ENCODE data around the gene MTERF4. TPM values are rescaled to one million over a fixed set of nuclear protein-coding genes. Genes with fewer than 3 reads are reported as not detected.

MTERF4 gene
- total and polyA plus RNA-seq, 2 of the 8 experiments (the other 6 are each of a cell fraction or from before 2014, with no cell fraction given), result 25.9 to 28.5 TPM

DNA sequence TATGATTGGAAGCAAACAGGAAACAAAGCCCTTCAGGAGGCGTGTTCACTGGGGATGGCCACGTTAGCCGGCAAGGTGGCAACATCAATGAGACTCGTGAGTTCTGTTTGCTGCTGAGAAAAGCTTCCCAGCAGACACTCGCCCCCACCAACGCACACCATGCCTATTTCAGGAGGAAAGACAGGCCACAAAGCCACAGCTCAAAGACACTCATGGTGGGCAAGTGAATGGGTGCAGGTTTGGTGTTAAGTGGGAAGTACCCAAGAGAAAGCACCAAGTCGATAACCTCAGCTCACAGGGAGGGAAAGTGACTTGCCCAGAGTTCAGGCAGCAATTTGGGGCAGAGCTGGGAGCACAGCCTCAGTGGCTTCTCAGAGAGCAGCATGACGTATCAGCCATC, 10.5 kb upstream of the MTERF4 start:
- Histone ChIP-seq H2BK12ac (ENCODE audit: low read depth, low read length) (no peak overlapping the region), H2BK120ac (replicated peaks; ENCODE audit: low read depth, low read length) (no peak overlapping the region), H3K18ac (ENCODE audit: extremely low read depth, low read length) (no peak overlapping the region), H3K9ac (replicated peaks in 1 of 4; ENCODE audit: extremely low read depth in 1 of 4, low read depth in 3 of 4, low read length in 3 of 4) (no peak overlapping the region), H3K36me3 (ENCODE audit: control insufficient read depth in 2 of 4, insufficient read depth in 4 of 4, low read length in 3 of 4) (peaks cover 0 to 20% (median 6%) of the 10 kb centered on the region in 4 experiments; a peak in 4 of 8 replicates), H3K27me3 (replicated peaks in 1 of 4; ENCODE audit: control insufficient read depth in 3 of 4, extremely low read depth in 1 of 4, insufficient read depth in 3 of 4, low read length in 3 of 4) (no peaks in the 10 kb centered on the region), H2BK20ac (ENCODE audit: low read length) (no peak overlapping the region), H3K4me3 (ENCODE audit: extremely low read depth in 1 of 4, insufficient read depth in 2 of 4, low read depth in 3 of 4, low read length in 4 of 4) (no peak overlapping the region), H3K23me2 (ENCODE audit: low read depth, low read length) (no peaks in the 10 kb centered on the region; the same call in 1 of the 2 replicates), H2BK15ac (ENCODE audit: low read length) (no peak overlapping the region), H4K91ac (replicated peaks; ENCODE audit: insufficient read length, low read length) (no peak overlapping the region), H4K8ac (ENCODE audit: extremely low read depth, insufficient read depth, low read length) (no peak overlapping the region), H3K79me2 (ENCODE audit: control insufficient read depth in 1 of 2, insufficient read depth in 2 of 2, low read length in 2 of 2) (no peaks in the 10 kb centered on the region), H4K20me1 (replicated peaks in 1 of 2; ENCODE audit: control insufficient read depth in 1 of 2, insufficient read depth in 2 of 2, low read length in 2 of 2) (peaks cover 3 to 6% of the 10 kb centered on the region in 2 experiments), H3K4me1 (replicated peaks in 1 of 4; ENCODE audit: control insufficient read depth in 3 of 4, insufficient read depth in 4 of 4, low read length in 3 of 4) (no peaks in the 10 kb centered on the region), H3K4ac (replicated peaks; ENCODE audit: insufficient read length, low read depth, low read length) (no peak overlapping the region), H2AFZ (ENCODE audit: low read length) (no peak overlapping the region), H3K56ac (replicated peaks; ENCODE audit: insufficient read length, low read depth, low read length) (no peak overlapping the region), H3K4me2 (ENCODE audit: insufficient read depth in 1 of 2, low read depth in 2 of 2, low read length in 2 of 2) (no peak overlapping the region), H3K14ac (ENCODE audit: insufficient read length) (no peak overlapping the region), H3K23ac (ENCODE audit: insufficient read length) (no peak overlapping the region), H3K9me3 (ENCODE audit: insufficient read depth in 2 of 2, low read depth in 1 of 2, low read length in 1 of 2) (no peaks in the 10 kb centered on the region), H3K79me1 (ENCODE audit: low read depth, low read length) (no peaks in the 10 kb centered on the region; the same call in 1 of the 2 replicates), H2AK5ac (ENCODE audit: low read depth, low read length) (no peak overlapping the region), H3K27ac (ENCODE audit: low read depth, low read length) (no peak overlapping the region), H4K5ac (ENCODE audit: insufficient read length, low read depth, low read length) (no peak overlapping the region), H2BK5ac (ENCODE audit: low read depth, low read length) (no peak overlapping the region)
- CTCF ChIA-PET (ENCODE audit: partially characterized antibody), result interaction anchor here (0.7 to 1.1 kb wide), 2 partner anchors 34 to 222 kb away, joined by 3 read pairs; no protein-coding TSS in a partner anchor
- 86% methylated on average over 8 of the region's 8 CpGs; no CpG with 5 or more reads in 1 of the 2 experiments for WGBS, 2 experiments (ENCODE audit: extremely low coverage in 1 of 2, insufficient coverage in 1 of 2, insufficient read length in 1 of 2, insufficient replicate concordance in 2 of 2, low coverage in 1 of 2, low lambda C conversion rate in 2 of 2, missing lambda C conversion rate in 1 of 2)
- POLR2A ChIA-PET (ENCODE audit: partially characterized antibody), result interaction anchor here (1.0 to 1.3 kb wide), 2 partner anchors 9 to 11 kb away, joined by 3 to 4 read pairs; partner anchors contain the start of gene MTERF4
- no peak for FAIRE-seq
- no peak for DNase-seq (ENCODE audit: low read depth in 1 of 2, low spot score in 2 of 2)
- no peak for TF ChIP-seq KDM1A (IDR thresholded peaks at IDR 0.05; ENCODE audit: borderline replicate concordance, low read length)
- no peak for TF ChIP-seq CBX5 (IDR thresholded peaks at IDR 0.05; ENCODE audit: low read depth, low read length)

Measured in H1 (cell line).